AG09319 (cell line): ENCODE measurements around the gene SPRR2B.
"Not testable (repeated sequence)": the region's sequence is repeated elsewhere in the genome, so short reads cannot be mapped to it uniquely, and the experiment has no call there.

ENCODE experiments used
- DNase-seq: peaks from one replicate; pipeline ENCODE4 v3.0.0-alpha.2; 2010; ENCODE audit warnings: low read depth; ENCODE audit errors: extremely low read depth
- CTCF ChIP-seq: IDR thresholded peaks from 2 replicates; pipeline ENCODE4 v1.5.1; 2011; ENCODE audit warnings: low read depth, mild to moderate bottlenecking, inconsistent platforms, low read length, moderate library complexity

SPRR2B gene

GRCh38 chr1:153071511-153071910, at the start of gene SPRR2B:
Gene SPRR2B, minus strand, starts transcription at chr1:153071611. Its CDS starts 772 bp downstream, at chr1:153070839.
- DNase-seq = no peak
- no peak for TF ChIP-seq CTCF

GRCh38 chr1:153120945-153121344, 49.5 kb upstream of the SPRR2B start:
- DNase-seq = no peak
- TF ChIP-seq CTCF = no peak

- DNase-seq = no peak
- no peak for TF ChIP-seq CTCF
These were observed 48.1 kb upstream of the SPRR2B start for GRCh38 chr1:153119491-153119971.

GRCh38 chr1:153115264-153115663, 43.9 kb upstream of the SPRR2B start:
- not testable (repeated sequence) for DNase-seq

GRCh38 chr1:153113416-153113815, 42.0 kb upstream of the SPRR2B start, which contains the start of gene SPRR2F:
Gene SPRR2F, minus strand, starts transcription at chr1:153113516. Its CDS starts 783 bp downstream, at chr1:153112733.
- TF ChIP-seq CTCF = no peak
- no peak for DNase-seq

GRCh38 chr1:153112454-153112853, 41.0 kb upstream of the SPRR2B start:
- DNase-seq = not testable (repeated sequence)

- TF ChIP-seq CTCF = no peak
- DNase-seq = no peak
These were observed 28.8 kb upstream of the SPRR2B start for GRCh38 chr1:153100245-153100644.

GRCh38 chr1:153099461-153100045, 28.1 kb upstream of the SPRR2B start:
- no peak for DNase-seq
- TF ChIP-seq CTCF = no peak
